Ramos (cell line): ENCODE results near the gene RNF39.

Experiments used
- in situ Hi-C: fragments of 300-500 bp; cut with MboI; formaldehyde crosslinking; loops from one replicate; pipeline ENCODE4 v1.14.3; 2022; ENCODE audit warnings: low sequenced_read_pairs; ENCODE audit not compliant: unreplicated experiment

RNF39 gene

DNA sequence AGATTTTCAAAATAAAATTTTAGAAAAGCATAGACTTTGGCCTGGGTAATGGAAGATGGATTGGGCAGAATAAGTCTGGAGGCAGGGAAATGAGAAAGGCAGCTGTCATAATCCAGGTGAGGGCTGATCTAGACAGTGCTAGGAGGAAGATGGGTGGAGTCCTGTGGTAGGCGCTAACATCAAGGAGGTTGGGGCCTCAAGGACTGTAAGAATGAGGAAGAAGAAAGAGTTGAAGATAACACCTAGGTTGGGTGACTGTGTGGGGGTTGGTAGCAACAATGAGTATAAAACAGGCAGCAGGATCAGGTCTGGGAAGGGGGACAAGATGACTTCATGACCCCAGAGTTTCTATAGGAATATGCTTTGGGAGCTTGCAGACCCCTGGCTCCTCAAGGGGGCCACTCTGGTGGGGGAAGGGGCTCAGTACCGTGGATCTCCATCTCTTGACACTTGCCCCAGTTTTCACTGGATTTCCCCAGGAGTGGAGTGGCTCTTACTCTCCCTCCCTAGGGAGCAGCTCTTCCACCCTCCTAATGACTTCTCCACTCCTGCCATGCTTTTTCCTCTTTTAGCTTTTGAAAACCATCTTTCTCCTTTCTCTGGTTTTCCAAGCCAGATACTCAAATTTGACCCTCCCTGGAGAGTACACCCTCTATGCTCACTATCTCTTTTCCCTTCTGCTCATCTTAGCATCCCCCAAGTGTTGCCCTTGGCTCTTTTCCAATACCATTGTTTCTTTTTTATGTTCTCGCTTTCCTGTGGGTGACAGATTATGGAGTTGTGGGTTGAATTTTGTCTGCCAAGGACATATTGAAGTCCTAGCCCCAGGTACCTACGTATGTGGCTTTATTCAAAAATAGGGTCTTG is 22.6 kb upstream of the RNF39 start:
- in situ Hi-C loops, result no loop called here

DNA sequence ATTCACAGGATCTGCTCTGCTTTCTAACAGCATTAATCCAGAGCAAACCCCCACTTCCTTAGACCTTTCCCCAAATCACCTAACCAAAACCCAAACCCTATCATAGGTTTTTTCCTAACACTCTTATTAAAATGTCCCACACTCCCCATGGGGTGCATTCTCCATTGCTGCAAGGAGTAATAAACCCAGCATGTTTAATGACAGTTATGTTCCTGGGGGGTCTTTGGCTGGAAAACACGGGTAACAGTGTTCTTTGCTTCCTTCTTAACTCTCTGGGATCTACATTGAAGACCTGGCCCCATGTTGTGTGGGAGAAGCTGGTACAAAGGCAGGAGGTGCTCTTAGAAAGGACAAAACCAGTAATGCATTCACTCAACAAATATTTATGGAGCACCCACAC is 21.3 kb upstream of the RNF39 start:
- in situ Hi-C loops, result no loop called here

DNA sequence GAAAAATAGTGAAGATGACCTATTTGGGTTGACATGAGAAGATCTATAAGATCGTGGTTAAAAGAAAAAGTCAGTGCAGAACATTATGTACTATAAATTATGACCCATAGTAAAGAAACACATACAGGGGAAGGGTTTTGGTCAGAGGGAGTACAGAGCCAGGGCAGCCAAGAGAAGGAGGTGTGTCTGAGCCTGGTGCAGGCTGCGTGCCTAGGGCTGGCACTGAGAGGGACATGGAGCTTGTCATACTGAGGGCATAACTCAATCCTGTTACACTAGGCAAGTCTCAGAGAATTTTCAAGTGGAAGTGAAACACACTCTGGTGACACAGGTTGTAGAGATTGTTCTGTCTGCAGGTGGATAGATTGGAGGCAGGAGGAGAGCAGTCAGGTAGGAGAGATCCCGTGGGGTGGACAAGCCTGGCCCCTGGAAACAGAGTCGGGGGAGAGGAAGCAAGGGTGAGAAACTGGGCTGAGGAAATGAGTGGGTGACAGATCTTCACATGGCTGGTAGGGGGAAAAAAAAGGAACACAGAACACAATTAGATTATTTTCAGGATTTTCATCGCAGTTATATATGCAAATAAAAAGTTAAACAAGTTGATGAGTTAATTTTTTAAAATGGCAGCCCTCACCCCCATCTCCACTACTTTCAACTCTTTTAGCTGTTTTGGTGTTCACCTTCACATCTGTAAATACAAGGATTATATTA is 18.5 kb upstream of the RNF39 start:
- in situ Hi-C loops, result no loop called here

DNA sequence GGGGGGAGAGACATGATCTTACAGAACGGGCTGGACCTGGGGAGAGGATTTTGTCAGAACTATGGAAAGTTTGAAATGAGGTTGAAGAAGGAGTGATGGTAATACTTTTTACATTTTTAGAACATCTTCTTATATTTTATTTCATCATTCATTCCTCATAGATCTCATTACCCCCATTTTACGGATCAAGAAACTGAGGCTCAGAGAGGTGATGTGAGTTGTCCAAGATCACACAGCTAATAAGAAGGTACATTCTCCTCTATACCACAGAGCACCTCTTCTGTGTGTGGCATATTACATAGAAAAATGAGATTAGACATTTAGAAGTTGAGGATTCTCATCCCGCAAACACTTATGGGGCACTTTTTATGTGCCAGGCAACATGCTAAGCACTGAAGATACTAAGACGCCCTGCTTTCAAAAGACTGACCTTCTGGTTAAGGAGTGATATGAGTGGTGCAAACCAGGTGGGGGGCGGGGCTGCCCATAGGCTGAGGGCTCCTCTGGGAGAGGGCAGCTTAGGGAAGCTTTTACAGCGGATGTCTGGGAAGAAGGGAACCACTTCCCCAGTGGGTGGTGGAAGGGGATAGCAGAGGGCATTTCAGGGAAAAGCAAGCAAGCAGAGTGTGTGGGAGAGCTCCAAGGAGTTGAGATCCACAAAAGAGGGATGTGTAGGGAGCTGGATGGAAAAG is 17.4 kb upstream of the RNF39 start:
- in situ Hi-C loops, result no loop called here

DNA sequence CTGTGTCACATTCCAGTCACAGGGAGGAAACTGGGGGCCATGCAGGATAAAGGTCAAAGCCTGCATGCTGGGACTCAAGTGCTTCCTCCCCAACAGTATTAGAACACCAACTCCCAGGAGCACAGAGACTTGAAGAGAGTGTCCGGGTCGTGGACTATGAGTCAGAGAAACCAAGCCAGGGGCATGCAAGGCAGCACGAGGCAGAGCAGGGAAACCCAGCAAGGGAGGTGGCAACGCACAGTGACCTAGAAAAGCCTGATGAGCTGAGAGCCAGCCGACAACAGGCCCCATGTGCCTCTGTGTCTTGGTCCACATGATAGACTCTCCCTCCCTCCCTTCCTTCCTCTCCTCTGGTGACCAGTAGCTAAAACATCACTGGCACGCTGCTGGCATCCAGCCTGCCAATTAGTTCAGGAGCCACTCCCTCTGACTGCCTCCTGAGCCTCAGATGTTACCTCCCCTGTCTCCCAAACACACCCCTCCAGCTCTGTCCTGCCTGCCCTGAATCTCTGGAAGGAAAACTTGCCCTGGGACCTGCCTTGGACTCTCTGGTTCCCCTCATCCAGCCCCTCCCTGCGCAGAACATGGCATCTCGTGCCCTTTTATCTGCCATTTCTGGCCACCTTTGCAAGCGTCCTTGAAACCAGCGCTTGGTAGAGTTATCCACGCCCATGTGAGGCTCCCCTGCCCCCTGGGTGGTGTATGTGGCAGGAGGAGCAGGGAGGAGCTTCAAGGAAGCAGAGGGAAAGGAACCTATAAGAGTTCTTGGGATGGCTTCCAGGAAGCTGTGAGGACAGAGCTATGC is 16.2 kb upstream of the RNF39 start:
- in situ Hi-C loops, result no loop called here

DNA sequence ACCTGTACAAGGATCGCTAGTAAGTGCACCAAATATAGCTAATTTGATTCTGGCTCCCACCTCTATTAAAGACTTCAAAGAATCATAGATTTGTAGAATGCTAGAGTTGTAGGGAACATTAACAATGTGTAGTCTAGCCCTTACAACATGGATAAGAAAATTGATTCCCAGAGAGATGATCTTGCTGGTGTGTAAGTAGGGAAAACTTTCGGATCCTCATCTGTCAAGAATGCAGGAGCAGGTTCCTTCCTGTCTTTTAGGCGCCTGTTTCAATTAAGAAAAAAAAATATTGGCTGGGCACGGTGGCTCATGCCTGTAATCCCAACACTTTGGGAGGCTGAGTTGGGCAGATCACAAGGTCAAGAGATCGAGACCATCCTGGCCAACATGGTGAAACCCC is 12.3 kb upstream of the RNF39 start:
- in situ Hi-C loops, result no loop called here

DNA sequence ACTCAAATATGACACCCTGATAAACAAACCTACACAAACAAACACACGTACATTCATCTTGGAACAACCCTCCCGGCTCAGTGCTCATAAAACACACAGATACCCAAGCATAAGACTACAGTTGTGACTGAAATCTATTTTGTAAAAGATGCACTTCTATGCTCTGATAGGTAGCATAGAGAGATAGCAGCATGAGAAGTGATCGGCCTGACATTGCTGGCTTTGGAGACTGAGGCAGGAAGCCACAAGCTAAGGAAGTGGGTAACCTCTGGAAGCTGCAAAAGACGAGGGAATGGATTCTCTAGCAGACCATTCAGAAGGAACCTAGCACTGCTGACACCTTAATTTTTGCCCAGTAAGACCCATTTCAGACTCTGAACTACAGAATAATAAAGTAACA is 1.6 kb upstream of the RNF39 start:
- in situ Hi-C loops, result no loop called here

DNA sequence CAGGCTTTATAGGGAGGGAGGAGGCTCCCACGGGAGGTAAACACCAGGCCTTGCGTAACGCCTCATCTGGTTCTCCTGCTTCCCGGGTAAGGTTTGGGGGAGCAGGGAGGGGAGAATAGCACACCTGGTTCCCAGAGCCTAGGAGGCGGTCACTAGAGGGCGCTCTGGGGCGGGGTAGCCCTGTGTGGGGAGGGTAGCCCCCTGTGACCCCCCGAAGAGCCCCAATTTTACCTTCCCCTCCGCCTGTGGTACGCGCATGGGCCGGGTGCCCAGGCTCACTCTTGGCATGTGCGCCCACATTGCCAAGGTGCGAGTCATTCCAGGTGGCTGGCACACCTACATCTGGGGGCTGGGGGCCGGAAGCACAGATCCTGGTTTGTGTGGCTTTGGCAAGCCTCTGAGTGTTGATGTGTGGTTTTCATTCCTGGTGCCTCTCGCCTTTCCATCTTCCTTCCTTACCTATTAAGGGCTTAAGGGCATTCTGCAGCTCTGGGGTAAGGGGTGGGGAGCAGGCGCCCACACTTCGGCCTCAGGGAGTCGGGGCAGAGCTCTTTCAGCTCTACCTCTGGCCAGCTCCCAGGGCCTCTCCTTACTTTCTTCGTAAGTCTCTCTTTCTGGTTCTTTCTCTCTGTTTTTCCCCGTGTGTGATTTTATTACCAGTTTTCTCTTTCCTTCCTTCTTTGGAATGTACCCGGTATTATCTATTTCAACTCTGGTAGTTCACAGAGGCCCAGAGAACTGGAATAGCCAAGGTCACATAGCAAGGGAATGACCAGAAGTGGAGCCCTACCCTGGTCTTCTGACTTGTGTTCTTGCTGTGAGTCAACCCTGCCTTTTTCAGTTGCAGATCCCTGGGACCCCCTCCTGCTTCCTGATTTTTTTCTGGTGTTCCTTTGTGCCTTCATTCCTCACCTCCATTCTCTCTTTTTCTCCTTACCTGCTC is 492 bp upstream of the RNF39 start:
- in situ Hi-C loops, result no loop called here

DNA sequence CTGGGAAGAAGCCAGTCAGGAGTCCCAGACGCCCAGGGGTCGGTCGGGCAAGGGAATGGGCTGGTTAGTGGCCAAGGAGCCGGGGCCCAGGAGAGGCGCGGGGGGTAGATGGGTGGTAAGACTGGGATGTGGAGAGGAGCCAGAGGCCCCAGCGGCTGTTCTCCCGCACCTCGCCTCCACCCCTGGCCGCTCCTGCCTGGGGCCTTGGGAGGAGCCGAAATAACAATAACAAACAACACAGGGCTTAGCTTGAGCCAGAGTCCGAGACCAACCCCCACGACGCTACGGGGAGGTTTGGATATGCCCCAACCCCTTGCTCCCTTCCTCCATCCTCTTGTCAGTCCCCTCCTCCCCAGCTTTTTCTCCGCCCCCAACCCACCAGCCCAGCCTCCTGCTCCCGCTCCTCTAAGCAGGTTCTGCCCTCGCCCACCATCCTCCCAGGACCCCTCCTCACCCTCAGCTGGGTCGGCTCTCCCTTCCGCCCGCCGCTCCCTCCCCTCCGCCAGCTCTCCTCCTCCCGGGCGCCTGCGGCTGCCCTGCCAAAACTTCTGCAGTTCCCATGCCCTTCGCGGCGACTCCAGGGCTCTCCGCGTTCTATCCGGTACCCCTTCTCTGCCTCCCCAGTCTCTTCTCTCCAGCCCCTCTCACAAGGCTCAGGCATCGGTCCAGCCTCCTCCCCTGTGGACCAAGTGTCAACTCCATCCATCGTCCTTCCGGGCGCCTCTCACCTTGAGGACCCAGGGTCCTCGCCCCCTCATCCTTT is 1.1 kb downstream of the RNF39 start:
- in situ Hi-C loops, result no loop called here

DNA sequence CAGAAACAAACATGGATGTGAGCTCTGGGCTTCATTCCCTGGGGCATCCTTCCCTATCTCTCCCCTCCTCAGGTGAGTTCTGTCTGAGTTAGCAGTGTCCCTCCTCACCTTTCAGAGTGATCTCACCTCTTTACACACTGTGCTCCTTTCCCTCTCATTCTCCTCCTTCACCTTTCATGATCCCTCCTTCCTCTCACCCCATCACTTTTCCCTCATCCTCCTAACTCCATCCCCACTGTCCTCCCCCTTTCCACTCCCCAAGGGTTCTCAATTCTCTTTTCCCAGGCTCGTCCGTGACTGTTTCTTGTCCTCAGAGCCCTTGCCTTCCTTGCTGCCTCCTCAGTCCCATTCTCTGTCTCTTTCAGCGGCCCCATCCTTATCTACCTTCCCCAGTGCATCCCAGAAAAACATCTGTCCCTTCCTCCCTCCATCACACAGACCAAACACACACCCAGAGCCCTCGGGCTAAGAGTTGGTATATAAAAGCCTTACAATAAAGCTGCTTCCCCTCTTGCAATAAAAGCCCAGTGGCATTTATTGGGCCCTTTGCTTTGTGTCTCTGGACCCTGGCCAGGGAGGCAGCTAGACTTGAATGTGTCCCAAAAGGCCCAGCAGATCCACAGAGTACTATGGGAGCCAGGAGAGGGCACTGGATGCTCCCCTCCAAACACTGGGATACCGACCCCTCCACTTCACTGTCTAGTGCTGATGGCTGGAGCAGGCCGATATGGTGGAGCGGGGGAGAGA is 1.9 kb downstream of the RNF39 start:
- in situ Hi-C loops, result no loop called here

DNA sequence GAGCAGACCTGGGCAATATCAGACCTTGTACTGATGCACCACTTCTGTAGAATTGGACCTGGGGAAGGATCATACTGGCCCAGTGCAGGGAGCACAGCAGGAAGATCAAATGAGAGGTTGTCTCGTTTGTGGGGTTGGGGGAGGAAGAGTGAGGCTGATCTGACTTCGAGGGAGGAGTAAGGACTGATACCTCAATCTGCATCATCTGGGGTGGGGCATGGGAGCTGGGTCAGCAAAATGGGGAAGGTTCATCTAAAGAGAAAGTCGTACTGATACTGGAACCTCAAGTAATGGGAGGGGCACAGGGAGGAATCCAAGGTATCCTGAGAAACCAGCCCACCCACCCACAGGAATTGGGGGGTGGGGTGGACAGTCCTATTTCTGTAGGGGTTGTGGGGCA is 3.7 kb downstream of the RNF39 start:
- in situ Hi-C loops, result no loop called here

DNA sequence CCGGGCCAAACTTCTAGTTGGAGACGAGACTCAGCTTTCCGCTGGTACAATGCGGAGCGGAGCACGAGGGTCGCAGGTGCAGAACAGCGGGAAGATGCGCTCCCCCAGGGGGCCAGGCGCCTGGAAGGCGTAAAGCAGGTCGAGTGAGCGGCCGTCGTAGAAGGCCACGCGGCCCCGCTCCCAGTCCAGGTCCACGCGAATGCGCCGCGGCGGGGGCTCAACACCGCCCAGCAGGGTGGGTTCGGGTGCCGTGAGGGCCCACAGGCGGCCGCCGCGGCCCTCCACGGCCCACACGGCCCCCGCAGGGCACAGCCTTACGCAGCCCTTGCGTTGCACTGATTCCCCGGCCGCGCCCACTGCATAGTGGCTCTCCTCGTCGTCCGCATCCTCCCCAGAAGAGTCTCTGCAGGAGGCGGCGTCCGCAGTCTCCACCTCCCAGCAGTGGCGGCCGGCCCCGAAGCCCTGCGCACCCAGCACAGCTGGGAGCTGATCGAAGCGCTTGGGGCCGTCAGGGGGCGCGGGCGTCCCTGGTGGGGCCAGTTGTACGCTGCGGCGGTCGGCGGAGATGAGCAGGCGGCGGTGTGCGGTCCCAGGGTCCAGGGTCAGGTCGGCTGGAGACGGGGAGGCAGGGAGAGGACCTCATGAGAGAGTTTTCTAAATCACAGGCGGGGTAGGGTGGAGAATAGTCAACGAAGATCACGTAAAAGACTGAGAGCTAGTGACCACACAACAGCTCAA is 4.3 kb downstream of the RNF39 start:
- in situ Hi-C loops, result no loop called here

DNA sequence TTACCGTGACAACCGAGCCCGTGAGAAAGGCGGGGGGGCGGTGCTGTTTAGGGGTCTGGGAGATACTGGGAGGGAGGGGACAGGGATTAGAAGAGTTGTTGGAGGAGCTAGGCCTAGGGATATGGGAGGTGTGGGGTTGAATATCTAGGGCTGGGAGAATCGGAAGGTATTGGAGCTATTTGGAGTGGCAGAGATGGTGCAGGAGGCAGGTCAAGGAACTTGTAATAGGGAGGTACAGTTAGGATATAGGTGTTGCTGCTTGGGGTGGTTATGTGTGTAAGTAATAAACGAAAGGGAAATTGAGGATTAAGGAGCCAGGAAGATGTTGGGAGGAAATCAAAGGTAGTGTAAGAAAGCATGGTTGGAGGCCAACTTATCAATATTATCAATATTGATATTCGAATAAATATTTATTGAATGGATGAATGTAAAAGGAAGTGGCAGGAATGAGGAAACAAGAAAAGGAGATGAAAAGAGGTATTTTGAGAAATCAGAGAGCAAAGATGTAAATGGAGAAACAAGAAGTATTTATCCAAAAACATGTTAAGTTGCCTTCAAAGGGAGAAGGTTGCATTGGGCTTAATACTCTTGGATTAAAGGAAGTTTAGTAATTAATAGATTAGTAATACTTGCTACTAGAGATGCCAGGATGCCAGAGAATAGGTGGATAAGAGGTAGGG is 8.0 kb downstream of the RNF39 start:
- in situ Hi-C loops, result no loop called here

DNA sequence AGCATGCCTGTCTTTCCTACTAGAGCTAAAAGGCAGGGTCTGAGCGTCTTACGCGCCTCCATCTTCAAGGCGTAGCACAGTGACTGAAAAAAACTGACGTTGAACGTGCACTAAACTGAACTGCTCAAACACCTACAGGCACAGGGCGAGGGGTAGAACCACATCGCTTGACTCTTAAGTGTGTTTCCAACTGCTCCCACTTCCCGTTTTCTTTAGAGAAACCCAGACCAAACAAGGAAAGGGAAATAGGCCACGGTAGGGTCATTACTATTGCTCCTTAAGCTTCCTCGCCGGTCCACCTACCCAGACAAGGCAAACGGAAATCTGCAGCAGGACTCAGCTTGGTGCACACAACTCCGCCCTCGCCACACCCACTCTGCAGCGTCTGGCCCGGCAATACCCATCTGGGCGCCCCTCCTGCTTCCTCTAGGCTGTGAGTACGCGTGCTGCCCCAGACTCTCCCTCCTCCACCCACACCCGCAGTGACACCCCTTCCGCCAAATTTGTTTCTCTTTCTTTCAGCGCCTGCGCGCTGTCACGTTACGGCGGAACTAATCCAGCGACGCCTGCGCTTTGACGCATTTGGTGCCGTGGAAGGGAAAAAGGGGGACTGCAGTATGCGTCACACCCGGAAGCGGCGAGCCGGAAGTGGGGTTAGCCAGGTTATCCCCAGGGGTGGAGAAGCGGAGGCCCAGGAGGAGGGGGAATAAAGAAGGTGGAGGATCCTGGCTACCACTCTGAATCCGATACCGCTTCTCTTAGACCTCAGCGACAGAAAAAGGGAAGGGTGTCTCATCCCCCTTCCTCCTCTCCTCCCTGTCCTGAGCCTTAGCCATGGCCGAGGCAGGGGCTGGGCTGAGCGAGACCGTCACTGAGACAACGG is 8.8 kb downstream of the RNF39 start, which contains the start of gene PPP1R11:
TSS of gene PPP1R11 (plus strand) at position 622 of the 883 bp plus-strand sequence. CDS start at position 835, 213 bp downstream.
- in situ Hi-C loops, result no loop called here

DNA sequence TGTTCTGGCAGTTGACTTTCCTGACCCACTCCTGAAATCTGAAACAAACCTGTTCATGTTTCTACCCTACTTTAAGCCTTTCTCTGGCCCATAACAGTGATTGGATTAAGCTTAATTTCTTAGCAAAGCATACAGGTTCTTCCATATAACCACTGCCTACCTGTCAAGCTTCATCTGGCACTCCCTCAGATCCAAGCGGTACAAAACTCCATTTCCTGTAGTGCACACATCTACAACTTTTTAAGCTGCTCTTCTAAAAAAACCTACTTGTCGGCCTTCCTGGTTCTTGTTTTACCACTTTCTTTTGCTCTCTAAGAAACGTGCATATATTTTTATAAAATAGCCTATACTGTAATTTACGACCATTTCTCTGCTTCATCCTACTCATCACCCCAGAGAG is 9.5 kb downstream of the RNF39 start:
- in situ Hi-C loops, result no loop called here

DNA sequence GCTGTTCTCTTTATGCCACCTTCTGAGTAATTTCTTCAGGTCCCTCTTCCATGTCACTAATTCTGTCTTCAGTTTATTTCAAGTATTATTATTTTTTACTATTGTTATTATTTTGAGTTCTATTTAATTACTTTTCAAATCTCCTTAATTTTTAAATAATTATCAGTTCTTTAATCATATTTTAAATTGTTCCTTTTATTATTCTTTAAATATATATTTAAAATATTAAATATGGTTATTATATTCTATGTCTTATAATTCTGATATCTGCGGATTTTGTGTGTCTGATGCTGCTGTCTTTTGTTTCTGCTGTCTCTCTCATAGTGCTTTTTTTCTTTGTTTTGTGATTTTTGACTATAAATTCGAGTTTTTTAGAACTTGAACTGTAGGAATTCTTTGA is 12.3 kb downstream of the RNF39 start:
- in situ Hi-C loops, result no loop called here
